Ammon's horn (tissue), 1 donor: Measurements from ENCODE around the gene SLC25A22.

ENCODE experiments used
- DNase-seq: peaks from one replicate; pipeline ENCODE4 v3.0.0-alpha.2; 2016; ENCODE audit warnings: low spot score

Gene SLC25A22

DNA sequence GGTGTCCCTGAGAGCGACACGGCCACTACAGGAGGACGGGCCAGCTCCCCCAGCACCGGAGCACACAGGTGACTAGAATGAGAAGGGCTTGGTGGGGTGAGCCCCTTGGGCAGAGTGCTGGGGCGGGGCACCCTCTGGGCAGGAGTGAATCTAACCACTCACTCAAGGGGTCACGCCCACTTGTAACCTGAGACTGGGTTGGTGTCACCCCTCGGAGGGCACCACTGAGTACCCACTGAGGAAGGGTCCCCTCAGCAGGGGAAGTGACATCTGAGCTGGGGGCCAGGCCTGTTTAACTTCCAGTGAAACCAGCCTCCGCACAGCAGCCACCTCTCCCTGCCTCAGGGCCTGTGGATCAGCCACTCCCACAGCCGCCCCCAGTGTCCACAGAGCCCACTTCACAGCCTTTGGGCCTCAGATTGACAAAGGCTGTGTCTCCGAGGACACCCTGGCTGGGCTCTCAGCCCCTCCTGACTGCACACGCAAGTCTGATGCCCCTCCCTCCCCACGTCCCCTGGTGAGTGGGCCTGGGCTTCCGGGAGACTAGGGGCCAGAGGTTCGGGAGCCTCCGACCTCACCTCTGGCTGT, 26.4 kb downstream of the SLC25A22 start:
- no peak for DNase-seq

DNA sequence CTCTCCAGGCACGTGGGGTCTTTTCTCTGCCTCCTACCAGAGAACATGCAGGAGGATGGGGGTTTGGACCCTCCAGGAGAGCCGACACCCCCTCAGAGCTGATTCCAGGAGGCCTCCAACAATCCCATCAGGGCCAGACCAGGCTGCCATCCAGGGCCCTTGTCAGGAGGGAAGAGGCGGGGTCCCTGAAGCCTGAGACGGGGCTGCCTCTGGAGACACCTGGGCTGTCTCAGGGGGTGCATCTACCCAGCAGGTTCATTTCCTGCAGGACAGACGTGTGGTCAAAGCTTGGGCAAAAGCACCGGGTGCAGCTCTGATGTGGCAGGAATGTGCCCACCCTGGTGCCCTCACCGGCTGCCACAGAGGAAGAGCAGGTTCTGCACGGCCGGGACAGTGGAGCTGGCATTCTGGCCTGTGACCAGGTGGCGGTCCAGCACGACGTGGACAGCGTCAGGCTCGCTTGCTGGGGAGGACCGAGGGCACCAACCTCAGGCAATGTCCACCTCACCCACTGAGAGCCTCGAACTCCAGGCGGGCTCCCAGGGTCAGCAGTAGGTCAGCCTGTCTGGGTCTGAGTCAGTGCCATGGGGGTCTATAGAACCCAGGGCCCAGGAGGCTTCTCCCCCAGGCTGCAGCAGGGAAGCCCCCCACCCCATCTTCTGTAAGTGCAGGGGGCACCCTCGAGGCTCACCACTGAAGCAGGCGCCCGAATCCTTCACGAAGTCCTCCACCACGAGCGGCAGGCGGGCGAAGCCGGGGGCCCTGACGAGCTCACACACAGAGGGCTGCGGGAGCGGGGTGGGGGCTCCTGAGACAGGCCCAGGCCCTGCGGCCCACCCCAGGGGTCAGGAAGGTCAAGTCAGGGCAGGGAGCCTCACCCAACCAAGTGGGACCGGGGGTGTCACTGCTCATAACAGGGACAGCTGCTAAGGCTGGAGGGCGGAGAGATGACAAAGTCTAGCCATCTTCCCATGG, 27.2 kb downstream of the SLC25A22 start:
- no peak for DNase-seq

DNA sequence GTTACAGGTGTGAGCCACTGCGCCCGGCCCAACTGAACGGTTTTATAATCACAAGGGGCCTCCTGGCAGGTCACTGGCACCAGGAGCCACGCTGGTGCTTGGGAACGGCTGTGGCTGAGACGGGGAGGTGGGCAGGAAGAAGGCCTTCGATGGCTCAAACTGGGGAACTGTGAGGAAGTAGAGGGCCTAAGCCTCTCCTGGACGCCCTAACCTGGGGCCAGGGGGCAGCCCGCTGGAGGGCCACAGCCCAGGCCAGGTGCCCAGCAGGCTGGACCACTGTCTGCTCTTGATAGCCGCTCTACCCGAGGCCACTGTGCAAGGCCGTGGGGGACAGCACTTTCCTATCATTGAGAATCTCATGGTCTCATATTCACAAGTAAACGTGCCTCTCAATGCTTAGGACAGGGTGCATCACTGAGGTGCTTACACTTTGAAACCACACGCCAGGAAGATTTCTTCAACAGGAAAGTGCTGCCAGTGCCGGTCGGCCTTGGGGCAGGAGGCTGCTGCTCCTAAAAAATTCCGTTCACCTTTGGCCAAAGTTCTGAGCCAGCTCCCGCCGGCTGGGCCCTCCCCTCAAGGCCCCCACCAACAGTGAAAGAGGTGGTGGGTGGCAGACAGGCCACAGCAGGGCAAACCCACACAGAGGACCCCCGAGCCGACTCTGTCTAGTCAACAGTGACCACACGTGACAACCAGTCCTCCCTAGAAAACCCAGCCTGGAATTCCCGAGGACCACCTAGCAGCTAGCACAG, 28.0 kb downstream of the SLC25A22 start:
- no peak for DNase-seq

DNA sequence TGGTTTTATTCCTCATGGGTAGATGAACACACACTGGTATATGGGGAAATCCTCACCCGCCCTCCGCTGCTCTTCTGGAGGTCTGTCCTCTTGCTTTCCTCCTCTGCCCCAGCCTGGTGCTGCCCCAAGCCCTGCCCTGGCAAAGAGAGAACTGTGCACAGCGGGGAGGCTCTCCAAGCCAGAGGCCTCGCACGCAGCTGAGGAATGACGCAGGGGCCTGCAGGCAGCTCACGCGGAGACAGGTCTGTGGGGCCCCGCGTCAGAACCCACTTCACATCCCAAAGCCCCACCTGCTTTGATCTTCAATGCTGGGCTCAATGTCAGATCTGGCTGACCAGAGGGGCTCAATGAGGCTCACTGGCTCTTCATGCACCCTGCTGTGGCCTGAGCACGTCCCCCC, 30.8 kb downstream of the SLC25A22 start:
- no peak for DNase-seq

DNA sequence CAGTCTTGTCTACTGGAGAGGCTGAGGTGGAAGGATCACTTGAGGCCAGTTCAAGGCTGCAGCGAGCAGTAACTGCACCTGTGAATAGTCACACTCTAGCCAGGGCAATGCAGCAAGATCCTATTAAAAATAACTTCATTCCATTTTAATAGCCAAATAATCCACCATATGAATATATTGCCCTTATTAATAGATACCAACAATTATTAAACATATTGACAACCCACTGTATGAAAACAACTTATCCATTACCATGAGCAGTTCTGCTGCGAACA, 31.2 kb downstream of the SLC25A22 start:
- no peak for DNase-seq

DNA sequence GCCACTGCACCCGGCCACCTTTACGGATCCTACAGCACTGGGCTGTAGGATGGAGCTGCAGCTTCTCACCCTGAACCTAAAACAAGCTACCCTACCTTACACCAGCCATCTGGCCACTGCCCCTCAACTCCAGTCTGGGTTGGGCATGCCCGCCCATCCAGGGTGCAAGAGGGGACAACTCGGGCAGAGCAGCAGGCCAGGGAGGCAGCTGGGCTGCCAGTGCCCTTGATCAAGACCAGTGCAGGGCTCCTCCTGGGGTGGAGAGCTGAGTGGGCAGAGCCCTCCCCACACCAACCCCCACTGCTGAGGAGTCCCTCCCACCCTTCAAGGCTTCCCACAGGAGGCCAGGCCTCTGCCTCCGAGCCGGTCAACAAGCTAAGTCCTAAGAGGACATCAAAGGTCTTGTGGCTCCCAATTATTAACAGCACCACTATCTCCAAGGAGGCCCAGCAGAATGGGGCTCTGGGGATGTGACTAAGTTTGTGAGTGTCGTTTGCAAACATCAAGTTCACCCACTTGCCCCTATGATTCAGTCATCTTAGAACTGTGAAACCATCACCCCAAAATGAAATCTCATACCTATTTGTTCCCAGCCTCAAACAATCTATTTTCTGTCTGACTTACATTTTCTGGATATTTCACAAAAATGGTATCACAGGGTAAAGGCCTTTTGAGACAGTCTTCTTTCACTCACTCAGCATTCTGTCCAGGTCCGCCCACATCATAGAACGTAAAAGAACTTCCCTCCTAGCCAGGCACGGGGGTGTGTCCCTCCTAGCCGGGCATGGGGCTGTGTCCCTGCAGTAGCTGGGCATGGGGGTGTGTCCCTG, 31.8 kb downstream of the SLC25A22 start:
- DNase-seq, result no peak

DNA sequence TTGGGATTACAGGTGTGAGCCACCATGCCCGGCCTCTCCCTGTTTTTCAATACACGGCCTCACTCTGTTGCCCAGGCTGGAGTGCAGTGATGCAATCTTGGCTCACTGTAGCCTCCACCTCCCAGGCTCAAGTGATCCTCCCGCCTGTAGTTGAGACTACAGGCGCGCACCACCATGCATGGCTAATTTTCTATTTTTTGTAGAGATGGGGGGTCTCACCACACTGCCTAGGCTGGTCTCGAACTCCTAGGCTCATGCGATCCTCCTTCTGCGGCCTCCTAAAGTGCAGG, 32.3 kb downstream of the SLC25A22 start:
- no peak for DNase-seq

DNA sequence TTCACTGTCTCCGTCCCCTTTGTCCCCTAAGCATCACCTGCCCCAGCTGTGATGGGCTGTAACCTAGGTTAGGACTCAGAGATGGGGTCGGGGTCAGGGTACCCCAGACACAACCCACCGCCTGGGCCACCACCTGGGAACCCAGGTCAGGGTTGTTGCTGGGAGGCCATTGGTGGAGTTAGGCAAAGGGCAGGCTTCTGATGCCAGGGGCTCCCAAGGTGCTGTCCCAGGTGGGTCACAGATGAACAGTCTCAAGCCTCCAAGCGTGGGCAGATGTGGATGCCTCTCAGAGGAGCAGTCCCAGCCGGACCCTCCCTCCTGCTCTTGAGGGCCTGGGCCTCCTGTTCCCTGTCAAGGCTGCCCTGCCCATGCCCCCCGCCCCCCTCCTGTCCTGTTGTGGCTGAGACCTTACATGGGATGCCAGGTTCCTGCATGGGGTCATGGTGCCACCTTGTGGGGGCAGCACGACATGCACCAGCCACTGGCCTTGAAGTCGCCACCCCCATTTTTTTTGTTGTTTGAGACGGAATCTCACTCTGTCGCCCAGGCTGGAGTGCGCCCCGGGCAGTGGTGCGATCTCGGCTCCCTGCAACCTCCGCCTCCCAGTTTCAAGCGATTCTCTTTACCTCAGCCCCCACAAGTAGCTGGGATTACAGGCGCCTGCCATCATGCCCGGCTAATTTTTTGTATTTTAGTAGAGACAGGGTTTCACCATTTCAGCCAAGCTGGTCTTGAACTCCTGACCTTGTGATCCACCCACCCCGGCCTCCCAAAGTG, 32.9 kb downstream of the SLC25A22 start:
- DNase-seq, result peak; percentile 80

DNA sequence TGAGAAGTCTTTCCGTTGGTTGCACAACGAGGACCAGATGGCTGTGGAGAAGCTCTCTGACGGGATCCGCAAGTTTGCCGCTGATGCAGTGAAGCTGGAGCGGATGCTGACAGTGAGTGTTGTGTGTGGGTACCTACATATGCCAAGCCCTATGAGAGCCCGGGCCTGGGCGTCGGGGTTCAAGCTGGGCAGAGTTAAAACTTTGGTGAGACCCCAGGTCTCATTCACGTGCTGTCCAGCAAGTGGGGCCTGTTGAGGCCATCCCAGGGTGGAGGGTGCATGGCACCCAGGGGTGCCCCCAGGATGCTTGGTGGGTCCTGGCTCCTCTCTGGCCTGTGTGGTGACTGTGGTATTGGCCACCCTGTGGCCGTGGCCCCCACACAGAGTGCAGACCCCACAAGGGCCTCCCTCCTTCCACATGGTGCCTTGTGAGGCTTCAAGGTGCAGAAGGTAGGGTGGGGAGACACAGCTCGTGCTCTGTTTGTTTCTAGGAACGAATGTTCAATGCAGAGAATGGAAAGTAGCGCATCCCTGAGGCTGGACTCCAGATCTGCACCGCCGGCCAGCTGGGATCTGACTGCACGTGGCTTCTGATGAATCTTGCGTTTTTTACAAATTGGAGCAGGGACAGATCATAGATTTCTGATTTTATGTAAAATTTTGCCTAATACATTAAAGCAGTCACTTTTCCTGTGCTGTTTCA, 33.6 kb downstream of the SLC25A22 start:
- peak; percentile 35 for DNase-seq

DNA sequence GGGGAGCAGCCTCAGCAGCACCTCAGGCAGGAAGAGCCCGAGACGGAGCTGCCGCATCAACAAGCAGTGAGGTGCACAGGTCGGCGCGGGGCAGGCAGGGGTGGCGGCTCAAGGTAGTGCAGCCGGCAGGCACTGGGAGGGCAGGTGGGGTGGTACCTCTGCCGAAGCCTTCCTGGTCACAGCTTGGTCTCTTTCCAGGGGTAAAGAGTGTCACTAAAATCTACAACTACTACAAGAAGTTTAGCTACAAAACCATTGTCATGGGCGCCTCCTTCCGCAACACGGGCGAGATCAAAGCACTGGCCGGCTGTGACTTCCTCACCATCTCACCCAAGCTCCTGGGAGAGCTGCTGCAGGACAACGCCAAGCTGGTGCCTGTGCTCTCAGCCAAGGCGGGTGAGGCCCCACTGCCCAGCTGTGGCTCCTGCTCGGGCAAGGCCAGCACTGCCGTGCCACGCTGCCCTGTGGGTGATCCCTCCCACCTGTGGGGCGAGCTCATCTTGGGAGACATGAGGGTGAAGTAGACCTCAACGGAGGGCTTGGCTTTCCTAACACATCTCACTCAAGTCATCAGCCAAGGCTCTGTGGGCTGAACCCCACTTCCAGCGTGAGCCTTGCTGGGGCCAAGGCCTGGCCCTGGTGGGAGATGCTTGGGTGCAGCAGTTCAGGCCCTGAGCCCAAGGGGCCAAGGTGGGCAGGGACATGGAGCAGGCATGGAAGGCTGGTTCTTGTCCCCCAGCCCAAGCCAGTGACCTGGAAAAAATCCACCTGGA, 34.3 kb downstream of the SLC25A22 start:
- DNase-seq, result no peak

DNA sequence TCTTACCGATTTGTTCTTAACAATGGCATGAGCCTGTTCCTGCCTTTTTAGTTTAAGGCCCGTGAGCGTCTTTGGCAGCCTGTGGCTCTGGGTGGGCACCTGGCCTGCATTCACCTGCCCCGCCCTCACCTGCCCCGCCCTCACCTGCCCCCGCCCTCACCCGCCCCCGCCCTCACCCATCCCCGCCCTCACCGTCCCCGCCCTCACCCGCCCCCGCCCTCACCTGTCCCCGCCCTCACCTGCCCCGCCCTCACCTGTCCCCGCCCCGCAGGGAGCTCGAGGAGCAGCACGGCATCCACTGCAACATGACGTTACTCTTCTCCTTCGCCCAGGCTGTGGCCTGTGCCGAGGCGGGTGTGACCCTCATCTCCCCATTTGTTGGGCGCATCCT, 35.0 kb downstream of the SLC25A22 start:
- DNase-seq, result no peak

DNA sequence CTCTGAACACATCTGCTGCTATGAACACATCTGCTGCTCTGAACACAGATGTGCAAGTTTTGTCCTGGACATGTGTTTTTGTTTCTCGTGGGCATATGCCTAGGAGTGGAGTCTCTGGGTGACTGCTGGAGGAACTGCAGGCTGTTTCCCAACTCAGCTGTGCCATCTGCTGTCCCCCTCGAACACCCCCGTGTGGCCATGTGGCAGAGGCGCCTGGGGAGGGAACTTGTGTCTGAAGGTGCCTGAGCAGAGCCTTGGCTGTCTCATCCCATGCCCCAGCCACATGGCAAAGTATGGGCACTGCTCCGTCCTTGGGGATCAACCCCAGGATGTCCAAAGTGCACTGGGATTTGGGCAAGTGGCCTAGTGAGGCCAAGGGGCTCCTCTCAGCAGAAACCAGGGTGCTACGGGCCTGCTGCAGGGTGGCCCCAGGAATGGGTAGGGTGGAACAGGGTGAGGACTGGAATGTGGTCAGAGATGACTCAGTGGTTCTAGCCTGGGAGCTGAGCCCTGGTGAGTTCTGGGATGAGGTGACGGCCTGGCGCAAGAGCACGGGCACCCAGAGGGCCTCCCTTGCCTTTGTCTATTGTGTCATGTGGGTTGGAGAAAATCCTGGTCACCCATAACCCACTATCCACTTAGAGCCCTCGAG, 35.5 kb downstream of the SLC25A22 start:
- peak; percentile 83 for DNase-seq

DNA sequence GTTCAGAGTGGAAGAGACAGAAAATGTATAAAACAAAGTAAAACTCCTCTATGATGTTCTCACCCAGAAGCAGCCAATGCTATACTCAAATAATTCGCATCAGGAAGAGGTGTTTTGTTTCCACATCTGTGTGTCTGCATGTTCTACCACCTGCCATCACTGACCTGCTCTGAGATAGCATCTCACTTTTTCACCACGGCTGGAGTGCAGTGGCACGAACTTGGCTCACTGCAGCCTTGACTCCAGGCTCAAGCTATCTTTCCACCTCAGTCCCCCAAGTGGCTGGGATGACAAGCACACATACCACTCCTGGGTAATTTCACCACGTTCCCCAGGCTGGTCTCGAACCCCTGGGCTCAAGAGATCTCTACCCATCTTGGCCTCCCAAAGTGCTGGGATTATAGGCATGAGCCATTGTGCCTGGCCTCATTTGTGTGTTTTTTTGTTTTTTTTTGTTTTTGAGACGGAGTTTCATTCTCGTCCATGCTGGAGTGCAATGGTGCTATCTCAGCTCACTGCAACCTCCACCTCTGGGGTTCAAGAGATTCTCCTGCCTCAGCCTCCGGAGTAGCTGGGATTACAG, 36.5 kb downstream of the SLC25A22 start:
- DNase-seq, result no peak

DNA sequence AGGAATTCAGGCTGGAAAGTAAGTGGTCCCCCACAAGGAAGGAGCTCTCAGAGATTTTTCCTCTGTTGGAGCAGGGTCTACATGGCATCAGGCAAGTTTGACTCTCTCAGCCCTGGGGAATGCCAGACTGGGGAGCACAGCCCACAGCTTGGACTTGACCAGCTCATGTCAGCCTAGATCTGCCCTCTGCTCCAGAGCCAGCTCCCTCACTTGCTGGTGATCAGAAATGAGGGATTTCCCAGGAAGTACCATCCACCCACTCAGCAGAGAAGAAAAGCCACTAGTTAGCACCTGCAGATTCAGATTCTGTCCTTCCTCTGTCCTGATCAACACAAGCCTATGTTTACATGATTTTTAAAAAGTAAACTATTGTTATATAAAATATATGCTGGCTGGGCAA, 37.8 kb downstream of the SLC25A22 start:
- DNase-seq, result no peak

DNA sequence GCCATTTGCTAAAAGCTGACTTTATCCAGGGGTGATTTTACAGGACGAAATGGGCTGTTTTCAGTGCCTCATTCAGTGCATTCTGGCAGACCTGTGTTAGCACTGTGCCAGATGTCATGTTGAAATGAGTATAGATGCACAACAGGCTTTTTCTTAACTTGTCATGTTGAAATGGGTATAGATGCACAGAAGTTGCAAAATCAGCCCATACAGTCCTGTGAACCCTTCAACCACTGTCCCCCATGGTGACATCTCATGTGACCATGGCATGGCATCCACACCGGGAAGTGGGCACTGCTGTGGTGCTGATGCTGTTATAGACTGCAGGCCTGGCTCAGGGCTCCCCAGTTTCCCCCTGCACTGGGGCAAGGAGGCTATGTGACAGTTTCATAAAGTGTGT, 48.4 kb downstream of the SLC25A22 start:
- DNase-seq, result no peak

DNA sequence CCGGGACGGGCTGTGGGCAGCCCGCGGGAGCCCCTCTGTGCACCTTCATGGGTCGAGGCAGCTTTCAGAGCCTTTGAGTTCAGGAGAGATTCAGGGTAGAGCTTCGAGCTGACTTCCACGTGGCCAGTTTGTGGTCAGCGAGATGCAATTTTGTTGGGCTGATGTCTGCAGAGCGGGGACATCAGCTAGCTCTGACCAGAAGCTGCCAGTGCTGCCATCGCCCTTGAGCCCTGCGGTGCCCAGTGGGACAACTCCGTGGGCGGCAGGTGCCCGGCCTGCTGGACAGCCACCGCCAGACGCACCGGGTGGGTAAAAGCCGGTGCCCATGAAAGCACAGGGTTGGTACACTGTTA, 50.1 kb downstream of the SLC25A22 start:
- no peak for DNase-seq

DNA sequence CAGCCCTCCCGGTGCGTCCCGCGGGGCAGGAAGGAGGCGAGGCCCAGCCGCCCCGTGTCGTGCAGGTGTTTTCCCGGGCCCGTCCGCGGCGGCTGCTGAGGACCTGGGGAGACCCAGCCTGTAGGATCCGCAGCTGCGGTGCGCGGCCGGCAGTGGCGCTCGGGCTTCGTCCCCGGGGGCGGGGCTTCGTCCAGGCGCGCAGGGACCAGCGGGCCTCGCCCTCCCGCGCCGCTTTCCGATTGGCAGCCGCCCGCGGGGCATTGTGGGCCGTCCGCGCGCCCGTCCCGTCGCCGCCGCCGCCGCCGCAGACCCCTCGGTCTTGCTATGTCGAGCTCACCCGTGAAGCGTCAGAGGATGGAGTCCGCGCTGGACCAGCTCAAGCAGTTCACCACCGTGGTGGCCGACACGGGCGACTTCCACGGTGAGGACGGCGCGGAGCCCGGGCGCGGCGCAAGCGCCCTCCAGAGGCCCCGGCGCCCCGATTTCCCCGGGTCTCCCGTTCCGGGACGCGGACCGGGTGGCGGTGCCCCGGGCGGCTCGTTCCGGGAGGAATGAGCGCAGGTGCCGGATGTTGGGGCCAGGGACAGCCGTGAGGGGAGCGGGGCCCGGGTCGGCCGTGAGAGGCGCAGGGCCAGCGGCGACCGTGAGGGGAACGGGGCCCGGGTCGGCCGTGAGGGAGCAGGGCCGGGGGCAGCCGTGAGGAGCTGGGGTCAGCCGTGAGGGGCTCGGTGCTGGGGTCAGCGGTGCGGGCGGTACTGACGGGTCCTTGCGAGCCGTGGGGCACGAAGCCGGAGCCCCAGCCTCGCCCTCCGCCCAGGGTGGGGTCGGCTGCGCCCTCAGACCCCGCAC, 50.7 kb downstream of the SLC25A22 start, which contains the start of gene TALDO1:
TALDO1 (plus strand) TSS at position 307 of the 849 bp plus-strand sequence; CDS start at position 325, 18 bp downstream.
- DNase-seq, result peak; percentile 94
